AG04450 (cell line): Measurements from ENCODE around the gene FGF1. TPM values are rescaled to one million over a fixed set of nuclear protein-coding genes. Genes with fewer than 3 reads are reported as not detected.

Experiments
- CTCF ChIA-PET: fragments of 300-600, 350-600 bp; formaldehyde crosslinking; extraction: SDS; loops from one replicate; lab custom pipeline; 2022; ENCODE audit warnings: antibody characterized with exemption, inconsistent platforms; lab: Charles Lee
- POLR2A ChIA-PET: fragments of 350-600 bp; formaldehyde crosslinking; extraction: SDS; loops from one replicate; lab custom pipeline; 2021; ENCODE audit warnings: antibody characterized with exemption, inconsistent platforms; lab: Yijun Ruan, JAX
- DNase-seq: peaks from one replicate; pipeline ENCODE4 v3.0.0-alpha.2; 2011; ENCODE audit warnings: low read depth, low spot score
- H3K27ac ChIP-seq: one replicate; pipeline ENCODE4 v1.5.1; 2012; ENCODE audit warnings: low read depth, low read length, control low read depth
- H3K27me3 ChIP-seq: one replicate; pipeline ENCODE4 v1.6.0; 2012; ENCODE audit warnings: low read length; ENCODE audit not compliant: control insufficient read depth, insufficient read depth
- H3K4me3 ChIP-seq: 2 replicates; pipeline ENCODE4 v1.5.1; 2011; ENCODE audit warnings: mild to moderate bottlenecking, low read depth, low read length, control low read depth
- H3K9me3 ChIP-seq: 2 replicates; pipeline ENCODE4 v1.5.1; 2012; ENCODE audit warnings: low read length; ENCODE audit not compliant: control insufficient read depth, insufficient read depth
- polyA plus RNA-seq: library from polyadenylated mRNA; depleted of rRNA; stranded (reverse); fragments of >200 nt; gene quantifications from 2 replicates; pipeline ENCODE4 v1.2.3, GENCODE V29; 2011
- TF ChIP-seq, protein P1 (sequence below): IDR thresholded peaks from 2 replicates; pipeline ENCODE4 v1.5.1; 2011; ENCODE audit warnings: low read depth, low read length, control low read depth, inconsistent platforms

Gene FGF1
- polyA plus RNA-seq, 1 experiment: 5.9 TPM

DNA sequence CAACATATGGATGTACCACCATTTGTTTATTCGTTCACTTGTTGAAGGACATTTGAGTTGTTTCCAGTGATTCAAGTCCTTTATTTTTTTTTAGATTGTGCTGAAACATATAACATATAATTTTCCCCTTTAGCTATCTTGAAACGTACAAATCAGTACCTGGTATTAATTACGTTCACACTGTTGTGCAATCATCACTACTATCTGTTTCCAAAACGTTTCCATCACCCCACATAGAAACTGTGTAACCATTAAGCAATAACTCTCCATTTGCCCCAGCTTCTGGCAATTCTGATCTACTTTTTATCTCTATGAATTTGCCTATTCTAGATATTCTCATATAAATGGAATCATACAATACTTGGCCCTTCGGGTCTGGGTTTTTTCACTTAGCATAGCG is 116.0 kb downstream of the FGF1 start:
- ChIA-PET CTCF (interaction anchor here (1.2 to 2.6 kb wide), 3 partner anchors 21 to 418 kb away, joined by 3 to 8 read pairs (median 5); no protein-coding TSS in a partner anchor), POLR2A (no interaction called here)
- DNase-seq: no peak
- TF ChIP-seq, protein P1, sequence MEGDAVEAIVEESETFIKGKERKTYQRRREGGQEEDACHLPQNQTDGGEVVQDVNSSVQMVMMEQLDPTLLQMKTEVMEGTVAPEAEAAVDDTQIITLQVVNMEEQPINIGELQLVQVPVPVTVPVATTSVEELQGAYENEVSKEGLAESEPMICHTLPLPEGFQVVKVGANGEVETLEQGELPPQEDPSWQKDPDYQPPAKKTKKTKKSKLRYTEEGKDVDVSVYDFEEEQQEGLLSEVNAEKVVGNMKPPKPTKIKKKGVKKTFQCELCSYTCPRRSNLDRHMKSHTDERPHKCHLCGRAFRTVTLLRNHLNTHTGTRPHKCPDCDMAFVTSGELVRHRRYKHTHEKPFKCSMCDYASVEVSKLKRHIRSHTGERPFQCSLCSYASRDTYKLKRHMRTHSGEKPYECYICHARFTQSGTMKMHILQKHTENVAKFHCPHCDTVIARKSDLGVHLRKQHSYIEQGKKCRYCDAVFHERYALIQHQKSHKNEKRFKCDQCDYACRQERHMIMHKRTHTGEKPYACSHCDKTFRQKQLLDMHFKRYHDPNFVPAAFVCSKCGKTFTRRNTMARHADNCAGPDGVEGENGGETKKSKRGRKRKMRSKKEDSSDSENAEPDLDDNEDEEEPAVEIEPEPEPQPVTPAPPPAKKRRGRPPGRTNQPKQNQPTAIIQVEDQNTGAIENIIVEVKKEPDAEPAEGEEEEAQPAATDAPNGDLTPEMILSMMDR: no peak
- Histone ChIP-seq H3K4me3 (no peak overlapping the region), H3K27ac (no peak overlapping the region), H3K9me3 (no peaks in the 10 kb centered on the region; the same call in 1 of the 2 replicates), H3K27me3 (no peaks in the 10 kb centered on the region)

DNA sequence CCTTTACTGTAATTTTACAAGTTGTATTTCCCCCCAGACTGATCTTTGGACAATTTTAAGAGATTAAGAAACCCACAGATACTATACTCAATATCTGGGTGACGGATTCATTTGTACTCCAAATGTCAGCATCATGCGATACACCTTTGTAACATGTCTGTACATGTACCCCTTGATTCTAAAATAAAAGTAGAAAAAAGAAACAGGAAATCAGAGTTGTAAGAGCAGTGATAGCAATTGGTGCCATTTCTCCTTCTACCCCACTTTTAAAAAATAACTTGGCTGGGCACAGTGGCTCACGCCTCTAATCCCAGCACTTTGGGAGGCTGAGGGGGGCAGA is 116.9 kb downstream of the FGF1 start:
- no peaks in the 10 kb centered on the region; the same call in 1 of the 2 replicates for H3K9me3 ChIP-seq
- H3K27me3 ChIP-seq: no peaks in the 10 kb centered on the region
- ChIA-PET POLR2A (no interaction called here), CTCF (interaction anchor here (1.2 to 2.6 kb wide), 3 partner anchors 20 to 417 kb away, joined by 3 to 8 read pairs (median 5); no protein-coding TSS in a partner anchor)
- TF ChIP-seq, protein P1: no peak
- H3K4me3 ChIP-seq: no peak overlapping the region
- peak overlapping the region; percentile 69 for H3K27ac ChIP-seq
- no peak for DNase-seq

DNA sequence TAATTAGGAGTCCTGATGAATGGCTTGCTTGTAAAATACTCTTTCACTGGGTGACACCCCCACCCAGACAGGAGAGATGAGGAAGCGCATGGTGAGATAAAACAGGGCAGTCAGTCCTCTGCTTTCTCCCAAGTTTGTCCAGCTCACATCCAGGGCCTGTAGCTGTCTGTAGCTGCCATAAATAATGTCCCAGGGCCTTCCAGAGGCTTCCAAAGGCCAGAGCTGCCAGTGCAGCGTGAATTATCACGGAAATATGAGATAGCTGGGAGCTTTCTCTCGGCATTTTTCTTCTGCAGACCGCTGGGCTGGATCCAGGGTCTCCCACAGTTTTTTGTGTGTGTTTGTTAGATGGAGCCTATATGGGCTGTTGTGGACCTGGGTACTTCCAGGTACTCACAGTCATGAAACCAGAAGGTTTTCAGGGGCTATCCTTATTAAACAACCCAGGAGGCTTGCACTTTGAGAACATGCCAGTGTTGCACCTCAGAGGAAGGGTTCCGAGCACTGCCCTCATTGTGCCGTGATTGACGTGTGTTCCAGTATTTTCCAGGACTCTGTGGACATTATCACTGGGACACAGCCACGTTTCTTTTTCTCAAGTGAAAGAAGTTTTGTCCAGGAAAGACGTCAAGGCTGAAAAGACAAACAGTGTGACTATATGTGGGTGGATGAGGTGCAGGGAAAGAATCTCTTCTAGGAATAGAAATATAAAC is 117.5 kb downstream of the FGF1 start:
- TF ChIP-seq, protein P1: no peak
- Histone ChIP-seq H3K27me3 (no peaks in the 10 kb centered on the region), H3K4me3 (no peak overlapping the region), H3K9me3 (no peaks in the 10 kb centered on the region; the same call in 1 of the 2 replicates), H3K27ac (peak overlapping the region; percentile 68)
- CTCF ChIA-PET: interaction anchor here (0.5 to 2.6 kb wide), 6 partner anchors 7 to 149 kb away, joined by 3 to 8 read pairs (median 4); no protein-coding TSS in a partner anchor
- POLR2A ChIA-PET: no interaction called here
- peak; percentile 21 for DNase-seq

DNA sequence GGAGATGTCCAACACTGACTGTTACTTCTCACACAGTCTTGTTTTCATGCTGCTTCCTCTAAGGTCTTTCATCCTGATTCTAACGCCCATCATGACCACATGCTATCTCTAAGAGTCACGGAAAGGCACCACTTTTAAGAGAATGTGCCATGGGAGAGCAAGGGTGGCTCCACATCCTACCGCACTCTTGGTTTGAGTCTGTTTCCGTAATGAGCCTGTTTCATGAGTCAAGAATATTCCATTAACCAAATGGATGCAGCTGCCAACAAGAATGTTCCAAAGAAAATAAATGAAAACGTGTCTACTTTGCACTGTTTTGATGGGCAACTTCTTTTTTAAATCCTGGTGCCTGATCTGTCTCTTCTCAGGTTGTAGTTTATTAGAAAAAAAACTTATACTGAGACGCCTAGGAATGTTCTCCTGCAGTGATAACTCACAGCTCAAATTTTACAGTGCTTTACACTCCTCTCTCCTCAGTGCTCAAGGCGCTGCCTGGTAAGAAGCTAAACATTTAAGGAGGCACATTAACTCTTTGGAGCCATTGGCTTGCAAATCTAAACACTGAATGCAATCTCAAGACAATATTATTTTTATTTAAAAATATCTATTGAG is 124.3 kb downstream of the FGF1 start:
- ChIA-PET CTCF (interaction anchor here (1.6 to 3.1 kb wide), 3 partner anchors 12 to 410 kb away, joined by 4 to 12 read pairs (median 5); no protein-coding TSS in a partner anchor), POLR2A (no interaction called here)
- TF ChIP-seq, protein P1: no peak
- Histone ChIP-seq H3K27ac (no peak overlapping the region), H3K27me3 (no peaks in the 10 kb centered on the region), H3K4me3 (no peak overlapping the region), H3K9me3 (no peaks in the 10 kb centered on the region)
- no peak for DNase-seq

DNA sequence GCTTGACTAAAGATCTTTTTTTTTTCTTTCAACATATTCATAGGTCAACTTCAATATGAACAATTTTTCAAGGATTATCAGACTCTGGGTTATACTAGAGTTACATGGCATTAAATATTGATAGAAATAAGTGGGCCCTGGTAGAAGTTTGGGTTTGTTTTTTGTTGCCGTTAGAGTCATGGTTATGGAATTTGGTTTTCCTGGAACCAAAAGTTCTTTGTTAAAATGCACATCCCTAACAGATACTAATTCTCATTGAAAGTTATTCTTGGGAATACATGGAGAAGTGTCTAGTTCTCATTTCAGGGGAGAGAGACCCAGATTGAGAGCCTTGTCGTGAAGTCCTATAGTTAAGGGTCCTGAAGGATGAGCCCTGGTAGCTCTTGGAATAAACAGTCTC is 124.9 kb downstream of the FGF1 start:
- Histone ChIP-seq H3K4me3 (no peak overlapping the region), H3K9me3 (no peaks in the 10 kb centered on the region), H3K27me3 (no peaks in the 10 kb centered on the region), H3K27ac (no peak overlapping the region)
- TF ChIP-seq, protein P1: no peak
- DNase-seq: no peak
- ChIA-PET POLR2A (no interaction called here), CTCF (interaction anchor here (1.6 to 2.0 kb wide), 2 partner anchors 152 to 409 kb away, joined by 4 to 5 read pairs; no protein-coding TSS in a partner anchor)
